HL-60 (cell line): ENCODE measurements around the gene PRC1.

Source experiments
- CTCF ChIP-seq: IDR thresholded peaks from one replicate; pipeline ENCODE4 v1.5.1; 2011; ENCODE audit warnings: low read length, control low read depth, inconsistent platforms; ENCODE audit not compliant: insufficient read depth
- POLR2AphosphoS5 ChIP-seq: IDR thresholded peaks from 2 replicates; pipeline ENCODE4 v1.6.1; 2012; ENCODE audit warnings: low read depth

GRCh38 chr15:91031796-91032195 is 37.5 kb upstream of the PRC1 start:
- TF ChIP-seq CTCF (no peak), POLR2AphosphoS5 (no peak)
